Epithelial cell of alveolus of lung (primary cell): ENCODE results near the gene PCK1. TPM values are rescaled to one million over a fixed set of nuclear protein-coding genes. Genes with fewer than 3 reads are reported as not detected.

ENCODE experiments used
- total RNA-seq: library from RNA; depleted of rRNA; stranded (reverse); fragments of >200 nt; gene quantifications from 2 replicates; pipeline ENCODE4 v1.2.1, GENCODE V29; 2015

The PCK1 gene
- 0.48 TPM in 1 of 2 replicates, not detected in the other for total RNA-seq

DNA sequence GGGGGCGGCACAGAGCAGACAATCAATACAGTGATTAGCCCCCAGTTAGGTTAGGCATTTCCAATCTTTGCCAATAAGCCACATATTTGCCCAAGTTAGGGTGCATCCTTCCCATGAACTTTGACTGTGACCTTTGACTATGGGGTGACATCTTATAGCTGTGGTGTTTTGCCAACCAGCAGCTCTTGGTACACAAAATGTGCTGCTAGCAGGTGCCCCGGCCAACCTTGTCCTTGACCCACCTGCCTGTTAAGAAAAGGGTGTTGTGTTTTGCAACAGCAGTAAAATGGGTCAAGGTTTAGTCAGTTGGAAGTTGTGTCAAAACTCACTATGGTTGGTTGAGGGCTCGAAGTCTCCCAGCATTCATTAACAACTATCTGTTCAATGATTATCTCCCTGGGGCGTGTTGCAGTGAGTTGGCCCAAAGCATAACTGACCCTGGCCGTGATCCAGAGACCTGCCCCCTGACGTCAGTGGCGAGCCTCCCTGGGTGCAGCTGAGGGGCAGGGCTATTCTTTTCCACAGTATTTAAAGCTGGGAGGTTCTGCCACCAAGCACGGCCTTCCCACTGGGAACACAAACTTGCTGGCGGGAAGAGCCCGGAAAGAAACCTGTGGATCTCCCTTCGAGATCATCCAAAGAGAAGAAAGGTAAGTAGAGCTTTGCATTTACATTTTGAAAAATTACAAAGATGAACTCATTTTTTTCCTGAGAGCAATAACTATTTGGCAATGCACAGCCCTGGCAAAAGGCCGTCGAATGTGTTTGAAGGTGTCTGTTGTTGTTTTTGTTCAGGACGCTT is at the start of gene PCK1:
Gene PCK1 (plus strand): TSS at position 557 of the 802 bp plus-strand sequence. CDS start 302 bp downstream, outside the sequence.

GRCh38 chr20:57524511-57525176 is 36.3 kb upstream of the PCK1 start, which contains the start of gene CTCFL:
CTCFL (minus strand) TSS chr20:57525140; CDS start chr20:57524205, 935 bp downstream.

Other genes with a start within 250 kb of the PCK1 start
- not detected in 2 replicates for gene SPO11, start 231.3 kb upstream of the PCK1 start, total RNA-seq
- 31.7 and 42.4 TPM in 2 replicates for gene RAE1, start 209.9 kb upstream of the PCK1 start, total RNA-seq
- 7.6 and 12.4 TPM in 2 replicates for gene RBM38, start 169.7 kb upstream of the PCK1 start, total RNA-seq
- not detected in 2 replicates for gene CTCFL, start 36.0 kb upstream of the PCK1 start, total RNA-seq
- gene ZBP1, start 59.3 kb downstream of the PCK1 start, total RNA-seq: not detected in 2 replicates
- 16.0 and 16.4 TPM in 2 replicates for gene PMEPA1, start 148.9 kb downstream of the PCK1 start, total RNA-seq